GM18507 (cell line): ENCODE results near the gene ZC3H6.
"Not testable (repeated sequence)": the region's sequence is repeated elsewhere in the genome, so short reads cannot be mapped to it uniquely, and the experiment has no call there.

Experiments
- DNase-seq: peaks from one replicate; pipeline ENCODE4 v3.0.0; 2011; ENCODE audit warnings: low read depth; ENCODE audit not compliant: insufficient read length; ENCODE audit errors: extremely low spot score
- FAIRE-seq: peaks from 2 replicates; lab custom pipeline; 2011; peaks lifted over from hg19 to GRCh38; lab: Jason Lieb, UNC

The ZC3H6 gene

DNA sequence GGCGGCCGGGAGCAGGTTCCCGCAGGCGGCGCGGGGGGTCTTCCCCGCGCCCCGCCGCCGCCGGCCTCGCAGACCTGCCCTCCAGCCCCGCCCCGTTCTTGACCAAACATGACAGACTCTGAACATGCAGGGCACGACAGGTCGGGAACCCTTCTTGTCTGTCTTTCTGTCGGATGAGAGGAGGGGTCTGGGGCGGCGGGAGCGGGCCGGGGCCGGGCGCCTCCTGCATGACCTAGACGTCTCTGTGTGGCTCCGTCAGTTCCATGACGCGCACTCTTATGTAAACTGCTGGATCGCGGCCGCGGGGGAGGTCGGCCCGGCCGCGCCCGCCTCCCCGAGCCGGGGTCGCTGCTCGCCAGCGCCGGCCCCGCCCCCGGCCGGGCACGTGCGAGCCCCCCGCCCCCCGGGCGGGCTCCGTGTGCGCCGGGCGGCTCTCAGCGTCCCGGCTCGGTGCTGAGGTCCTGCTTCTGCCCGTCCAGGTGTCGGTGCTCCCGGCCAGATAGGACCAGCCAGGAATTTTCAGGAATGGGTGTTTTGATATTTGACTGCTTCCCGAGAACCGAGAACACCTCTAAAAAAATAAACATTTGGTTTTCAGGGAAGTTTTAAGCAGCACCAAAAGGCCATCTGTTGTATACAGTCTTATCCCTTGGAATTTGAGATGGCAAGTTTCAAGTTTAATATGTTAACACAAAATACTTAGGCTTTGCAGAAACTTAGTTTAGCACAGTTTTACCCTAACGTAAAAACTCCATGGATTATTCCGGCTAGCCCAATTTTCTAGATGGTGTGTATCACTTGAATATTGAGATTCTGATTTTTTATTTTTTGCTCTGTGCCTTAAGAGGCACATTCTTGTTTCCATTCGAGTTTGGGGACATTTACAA, 733 bp downstream of the ZC3H6 start:
- no peak for FAIRE-seq
- DNase-seq: peak; percentile 44

DNA sequence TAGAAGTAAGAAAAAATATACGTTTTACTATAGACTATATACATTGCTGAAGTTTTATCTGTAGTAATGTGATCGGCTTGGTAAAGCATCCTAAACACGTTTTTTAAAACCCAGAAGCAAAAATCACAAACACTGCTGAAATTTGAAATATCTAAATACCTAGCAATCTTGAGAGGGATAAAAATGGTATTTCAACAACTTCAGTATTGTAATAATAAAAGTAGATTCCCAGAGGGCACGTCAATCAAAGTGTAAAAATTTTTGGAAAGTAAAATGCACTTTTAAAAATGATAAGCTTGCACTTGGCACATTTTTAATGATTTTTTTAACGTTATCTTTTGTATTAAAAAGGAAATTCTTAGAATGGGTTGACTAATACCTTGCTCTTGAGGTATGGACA, 1.6 kb downstream of the ZC3H6 start:
- no peak for DNase-seq
- FAIRE-seq: no peak

DNA sequence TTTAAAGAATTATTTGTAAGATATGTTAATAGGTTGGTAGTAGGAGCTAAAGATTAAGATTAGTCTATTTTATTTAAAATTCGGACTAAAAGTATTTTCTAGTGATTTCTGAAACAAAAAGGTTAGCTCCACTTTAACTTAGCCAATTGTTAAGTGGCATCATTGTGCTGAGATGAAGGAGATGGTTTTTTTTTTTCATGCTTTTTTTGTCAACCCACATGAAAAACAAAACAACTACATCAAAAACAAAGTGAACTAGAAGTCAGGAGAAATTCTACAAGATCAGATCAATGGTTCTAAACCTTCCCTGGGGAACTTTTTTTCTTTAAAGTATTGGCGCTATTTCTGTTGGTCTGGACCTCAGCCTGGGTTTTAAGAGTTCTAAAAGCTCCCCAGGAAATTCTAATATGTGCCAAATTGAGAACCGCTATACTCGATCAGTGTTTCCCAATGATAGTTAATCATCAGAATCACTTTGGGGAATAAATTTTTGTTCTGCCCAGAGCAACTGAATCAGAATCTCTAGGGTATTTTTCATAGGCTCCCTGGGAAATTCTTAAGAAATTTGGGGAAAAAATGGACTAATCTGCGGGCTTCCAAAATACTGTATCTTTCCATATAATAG, 2.3 kb downstream of the ZC3H6 start:
- DNase-seq (no peak), FAIRE-seq (no peak)

DNA sequence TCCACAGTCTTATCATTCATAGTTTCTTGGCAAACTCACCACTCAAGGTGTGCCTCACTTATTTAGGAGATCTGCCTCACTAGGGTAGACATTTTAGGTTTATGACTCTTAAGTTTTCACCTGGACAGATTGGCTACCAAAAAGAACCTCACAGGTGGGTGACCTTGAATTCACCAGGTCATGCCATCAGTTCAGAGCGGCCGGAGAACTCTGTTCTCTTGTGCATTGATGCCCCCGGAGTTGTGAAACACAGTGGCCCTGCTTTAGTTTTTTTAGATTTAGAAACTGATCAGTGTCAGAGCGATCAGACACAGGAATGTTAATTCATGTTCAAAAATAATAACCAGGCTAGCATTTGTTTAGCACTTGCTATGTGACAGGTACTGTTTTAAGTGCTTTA, 6.7 kb downstream of the ZC3H6 start:
- DNase-seq, FAIRE-seq: not testable (repeated sequence)

DNA sequence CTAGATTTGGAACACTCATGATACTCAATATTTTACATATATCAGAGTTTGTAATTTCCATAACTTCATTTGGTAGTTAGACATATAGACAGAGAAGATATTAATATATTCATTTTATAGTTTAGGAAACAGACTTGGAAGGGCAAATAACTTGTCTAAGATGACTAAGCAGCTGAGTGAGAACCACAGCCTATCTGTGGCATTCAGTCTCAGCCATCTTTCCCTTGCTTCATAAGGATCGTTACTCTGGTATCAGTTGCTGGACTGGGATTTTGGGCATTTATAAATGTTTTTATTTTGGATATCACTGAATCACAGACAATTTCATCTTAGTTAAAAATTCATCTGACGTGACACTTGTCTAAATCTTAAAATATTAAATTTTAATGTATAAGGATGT, 8.1 kb downstream of the ZC3H6 start:
- not testable (repeated sequence) for FAIRE-seq, DNase-seq

DNA sequence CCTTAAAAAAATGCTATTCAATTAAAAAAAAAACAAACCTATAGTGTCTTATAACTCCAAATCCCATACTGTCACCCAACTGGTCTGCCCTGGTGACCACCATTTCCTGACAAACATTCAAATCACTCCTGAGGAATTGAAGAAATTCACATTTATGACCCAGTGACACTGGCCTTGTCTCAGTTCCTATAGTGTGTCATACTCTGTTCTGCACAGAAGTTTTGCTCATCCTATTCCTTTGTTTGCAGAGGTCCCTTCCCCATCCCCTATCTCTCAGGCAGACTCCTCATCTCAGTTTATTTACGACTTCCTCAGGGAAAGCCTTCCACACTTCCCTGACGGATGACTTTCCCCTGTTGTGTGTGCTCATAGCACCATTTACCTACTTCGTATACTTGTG, 14.7 kb downstream of the ZC3H6 start:
- DNase-seq: no peak

DNA sequence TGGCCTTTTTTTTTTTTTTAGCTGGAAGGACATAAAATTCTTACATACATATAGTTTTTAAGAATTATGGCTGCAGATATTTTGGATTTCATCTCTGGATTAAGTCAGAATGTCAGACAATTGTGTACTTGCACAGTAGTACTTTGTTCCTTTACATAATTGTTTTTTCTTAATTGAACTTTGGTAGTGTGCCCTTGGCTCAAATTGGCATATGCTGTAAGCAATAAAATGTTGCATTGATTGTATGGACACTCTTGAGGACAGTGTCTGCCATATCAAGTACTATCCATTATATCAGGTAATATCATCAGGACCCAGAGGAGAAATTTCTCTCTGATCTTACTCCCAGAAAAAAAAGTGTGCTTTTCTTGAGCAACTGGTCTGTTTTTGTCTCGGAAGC, 15.3 kb downstream of the ZC3H6 start:
- FAIRE-seq (no peak), DNase-seq (no peak)

More for the DNA sequence above, 14.7 kb downstream of the ZC3H6 start:
- FAIRE-seq: no peak

DNA sequence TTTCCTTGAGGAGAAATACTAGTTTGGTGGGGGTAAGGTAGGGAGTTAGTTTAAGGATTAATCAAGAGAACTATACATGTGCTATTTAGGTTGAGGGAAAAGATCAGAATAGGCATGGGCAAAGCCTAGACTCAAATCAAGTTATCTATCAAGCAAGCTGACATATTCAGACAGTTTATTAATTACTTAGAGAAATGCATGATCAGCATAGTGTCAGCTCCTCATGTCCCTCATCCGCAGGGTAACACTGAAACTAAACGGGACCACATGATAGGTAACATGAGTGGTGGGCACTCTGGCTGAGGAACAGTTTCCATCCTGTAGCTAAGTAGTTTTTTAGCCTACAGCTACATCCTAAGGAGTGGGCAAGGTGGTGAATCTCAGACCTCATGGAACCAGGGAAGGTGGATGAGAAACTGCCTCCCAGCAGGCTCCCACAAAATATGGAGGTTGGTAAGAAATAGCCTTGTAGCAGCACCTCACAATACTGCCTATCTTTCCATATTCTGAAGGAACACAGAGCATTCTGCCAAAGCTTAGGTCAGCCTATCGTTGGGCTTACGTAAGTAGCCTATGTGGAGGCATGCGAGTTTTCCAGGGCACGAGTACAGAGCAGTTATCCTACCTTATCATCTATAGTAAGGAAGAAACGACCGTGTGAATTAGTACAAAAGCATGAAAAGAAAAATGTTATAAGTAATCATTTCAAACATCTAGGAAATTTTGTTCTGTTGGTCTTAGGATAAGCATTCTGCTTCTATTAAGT, 18.4 kb downstream of the ZC3H6 start:
- no peak for FAIRE-seq
- DNase-seq: no peak

DNA sequence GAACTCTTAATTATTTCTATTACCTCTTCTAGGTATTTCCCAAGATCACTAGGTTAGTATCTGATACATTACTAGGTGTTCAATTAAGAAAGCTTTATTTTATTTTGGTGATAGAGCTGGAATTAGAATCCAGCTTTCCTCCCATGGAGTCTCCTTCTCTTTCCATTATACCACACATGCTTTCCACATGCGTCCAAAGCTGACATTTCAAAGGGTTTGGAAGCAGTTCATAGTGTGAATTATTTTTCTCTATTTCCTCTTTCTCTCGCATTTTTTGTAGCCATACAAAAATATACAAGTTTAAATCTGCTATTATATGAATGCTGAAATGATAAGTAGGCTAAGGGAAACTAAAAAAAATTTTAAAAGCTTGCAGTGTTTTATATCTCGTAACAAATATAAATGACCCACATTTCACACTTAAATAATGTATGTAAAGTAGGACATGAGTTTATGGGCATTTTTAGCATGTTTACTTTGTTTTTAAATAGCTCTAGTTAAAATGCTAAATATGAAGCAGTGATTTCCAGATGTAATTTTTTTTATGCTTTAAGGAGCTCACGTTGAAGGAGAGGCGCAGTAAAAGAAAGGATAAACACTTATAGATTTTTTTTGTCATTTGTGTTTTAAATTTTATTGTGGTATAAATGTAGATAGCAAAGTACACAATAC, 20.1 kb downstream of the ZC3H6 start:
- DNase-seq (no peak), FAIRE-seq (no peak)

DNA sequence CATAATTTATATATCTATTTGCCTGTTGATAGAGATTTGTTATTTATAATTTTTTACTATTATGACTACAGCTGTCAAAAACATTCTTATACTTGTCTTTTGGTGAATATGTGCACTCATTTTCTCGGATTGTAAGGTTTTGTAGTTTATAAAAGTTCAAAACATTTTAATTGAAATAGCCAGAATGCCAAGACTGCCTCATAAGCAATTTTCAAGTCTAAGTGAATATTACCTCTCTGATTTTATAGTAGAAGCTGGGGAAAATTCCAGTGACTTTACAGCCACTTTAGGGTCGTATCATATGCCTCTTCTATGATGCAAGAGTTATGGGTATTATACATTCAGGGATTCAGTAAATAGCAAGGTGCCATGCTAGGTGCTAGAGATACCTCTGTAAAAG, 21.0 kb downstream of the ZC3H6 start:
- no peak for DNase-seq
- no peak for FAIRE-seq

DNA sequence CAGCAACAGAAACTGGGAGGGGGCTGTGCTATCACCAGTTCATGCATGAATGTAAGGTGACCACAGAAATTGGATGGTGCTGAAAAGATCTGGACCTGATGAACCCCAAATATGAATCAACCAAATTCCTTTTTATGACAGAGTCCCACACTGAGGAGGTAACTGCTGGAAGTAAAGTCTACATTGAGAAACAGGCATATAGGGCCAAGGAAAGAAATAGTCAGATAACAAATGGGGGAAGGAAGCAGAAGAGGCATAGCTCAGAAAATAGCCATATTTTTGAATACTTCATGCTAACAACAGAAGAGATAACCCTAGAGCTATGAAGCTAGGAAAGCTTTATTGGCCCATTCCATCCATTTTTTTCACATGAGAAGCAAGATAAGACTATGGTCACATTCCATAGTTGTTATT, 25.8 kb downstream of the ZC3H6 start:
- FAIRE-seq: no peak
- no peak for DNase-seq

DNA sequence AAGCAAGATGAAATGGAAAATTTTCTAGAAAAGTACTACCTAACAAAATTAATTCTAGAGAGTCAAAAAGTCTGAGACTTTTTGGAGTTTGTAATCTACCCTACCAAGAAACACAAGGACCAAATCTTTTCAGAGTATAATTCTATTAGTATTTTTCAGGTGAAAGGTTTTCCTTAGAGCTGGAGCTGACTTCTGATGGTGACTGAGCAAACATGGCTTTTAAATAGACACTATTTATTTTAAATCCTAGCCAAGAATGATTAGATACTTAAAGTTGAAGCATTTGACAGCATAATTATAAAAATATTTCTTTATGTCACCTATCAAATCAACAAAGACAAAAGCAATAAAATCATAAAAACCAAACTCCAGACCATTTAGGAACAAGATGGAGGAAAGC, 26.6 kb downstream of the ZC3H6 start:
- DNase-seq: no peak
- FAIRE-seq: no peak

DNA sequence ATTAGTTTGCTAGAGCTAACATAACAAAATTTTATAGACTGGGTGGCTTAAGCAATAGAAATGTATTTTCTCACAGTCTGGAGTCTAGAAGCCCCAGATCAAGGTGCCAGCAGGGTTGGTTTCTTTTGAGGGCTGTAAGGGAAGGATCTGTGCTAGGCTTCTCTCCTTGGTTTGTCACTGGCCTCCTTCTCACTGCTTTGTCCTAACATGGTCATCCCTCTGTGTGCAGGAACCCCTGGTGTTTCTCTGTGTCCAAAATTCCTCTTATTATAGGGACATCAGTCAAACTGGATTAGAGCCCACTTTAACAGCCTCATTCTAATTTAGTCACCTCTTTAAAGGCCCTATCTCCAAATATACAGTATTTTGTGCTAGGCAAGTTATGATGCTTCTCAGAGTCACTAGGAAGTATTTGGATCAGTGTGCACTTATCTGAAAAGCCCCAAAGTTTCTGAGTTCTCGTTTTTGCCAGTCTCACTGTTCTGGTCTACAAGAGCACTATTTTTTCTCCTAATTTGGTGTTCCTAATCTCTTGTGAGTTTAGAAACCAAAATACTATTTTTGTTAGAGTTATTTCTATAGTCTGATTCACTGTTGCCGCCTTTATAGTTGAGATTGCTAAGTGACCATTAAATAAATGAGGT, 29.0 kb downstream of the ZC3H6 start:
- DNase-seq: no peak
- FAIRE-seq: peak; percentile 36

DNA sequence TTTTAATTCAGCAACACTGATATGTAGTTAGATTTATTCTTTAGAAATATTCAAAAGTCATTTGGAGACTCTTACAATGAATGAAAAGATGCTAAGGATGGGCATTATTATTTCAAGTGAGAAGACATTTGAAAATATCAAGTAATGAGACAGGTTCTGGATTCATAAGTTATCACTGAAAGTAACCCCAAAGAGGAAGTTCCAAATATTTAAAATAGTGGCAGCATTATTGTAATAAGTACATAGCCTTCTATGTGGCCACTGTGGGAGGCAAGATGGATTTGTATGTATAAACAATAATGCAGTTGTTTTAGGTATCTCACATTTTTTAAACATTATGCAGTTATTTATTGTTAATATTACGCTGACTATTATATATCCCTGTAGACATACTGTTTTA, 29.7 kb downstream of the ZC3H6 start:
- FAIRE-seq (peak; percentile 18), DNase-seq (no peak)

DNA sequence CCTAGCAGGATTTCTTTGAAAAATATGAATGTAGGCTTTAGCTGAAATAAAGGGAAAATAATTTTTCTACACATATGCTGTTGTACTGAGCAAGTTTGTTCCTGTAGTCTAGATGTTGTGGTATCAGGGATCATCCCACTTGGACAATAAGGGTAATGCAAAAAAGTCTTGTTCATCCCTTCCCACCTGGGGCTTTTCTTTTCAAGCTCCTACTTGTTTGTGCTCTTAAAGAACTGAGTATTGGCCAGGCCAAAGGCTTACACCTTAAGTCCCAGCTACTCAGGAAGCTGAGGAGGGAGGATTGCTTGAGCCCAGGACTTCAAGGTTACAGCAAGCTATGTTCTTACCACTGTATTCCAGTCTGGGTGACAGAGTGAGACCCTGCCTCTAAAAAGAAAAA, 35.5 kb downstream of the ZC3H6 start:
- FAIRE-seq: no peak
- DNase-seq: no peak

DNA sequence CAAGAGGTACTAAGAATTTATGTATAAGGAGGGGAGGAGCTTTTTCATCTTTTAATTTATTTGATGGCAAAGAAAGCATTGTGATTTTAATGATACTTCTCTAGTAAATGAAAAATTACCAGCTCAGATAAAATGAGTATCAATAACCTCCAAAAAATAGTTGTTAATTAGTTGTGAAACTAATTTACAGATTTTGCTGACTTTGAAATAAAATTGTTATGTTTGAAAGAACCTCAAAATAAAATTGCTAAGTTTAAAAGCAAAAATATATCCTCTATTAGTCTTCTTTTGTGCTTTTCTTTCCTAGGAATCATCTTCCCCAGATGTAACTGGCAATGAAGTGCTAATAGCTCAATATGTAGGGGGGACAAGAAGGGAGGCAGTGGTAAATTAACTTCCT, 36.5 kb downstream of the ZC3H6 start:
- DNase-seq: no peak
- FAIRE-seq: no peak

DNA sequence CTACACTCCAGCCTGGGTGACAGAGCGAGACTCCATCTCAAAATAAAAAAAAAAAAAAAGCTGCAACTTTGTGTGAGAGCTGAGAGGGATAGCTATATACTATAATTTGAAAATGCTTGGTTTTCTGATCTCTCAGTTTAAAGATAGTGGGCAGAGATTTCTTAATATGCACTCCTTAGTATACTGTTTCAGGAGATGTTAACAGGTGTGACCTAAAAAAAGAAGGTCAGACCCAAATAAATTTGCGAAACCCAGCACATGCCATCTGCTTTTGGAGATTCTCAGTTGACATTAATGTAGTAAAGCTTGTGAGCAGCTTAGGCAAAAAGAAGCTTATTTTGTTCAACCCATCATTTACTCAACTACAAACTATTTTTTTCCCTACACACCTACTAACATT, 37.4 kb downstream of the ZC3H6 start:
- DNase-seq (no peak), FAIRE-seq (no peak)

DNA sequence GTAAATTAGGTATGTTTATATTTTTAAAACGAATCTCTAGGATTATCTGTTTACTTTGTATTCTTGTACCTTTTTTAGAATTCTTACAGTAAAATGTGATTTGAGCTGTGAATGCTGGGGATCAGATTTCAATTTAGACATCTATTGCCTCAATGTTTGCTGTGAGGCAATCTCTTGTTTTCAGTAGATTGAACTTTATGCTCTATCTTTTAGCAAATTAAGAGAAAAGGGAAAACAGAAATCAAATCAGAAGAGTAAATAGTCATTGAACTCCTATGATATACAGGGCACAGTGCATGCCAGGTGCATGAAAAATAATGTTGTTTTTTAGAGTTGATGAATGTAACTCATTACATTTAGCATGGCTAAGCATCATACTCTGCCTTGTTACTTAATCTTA, 39.5 kb downstream of the ZC3H6 start:
- FAIRE-seq (no peak), DNase-seq (no peak)
